Measurements from ENCODE around the gene CFAP99.

Gene CFAP99

DNA sequence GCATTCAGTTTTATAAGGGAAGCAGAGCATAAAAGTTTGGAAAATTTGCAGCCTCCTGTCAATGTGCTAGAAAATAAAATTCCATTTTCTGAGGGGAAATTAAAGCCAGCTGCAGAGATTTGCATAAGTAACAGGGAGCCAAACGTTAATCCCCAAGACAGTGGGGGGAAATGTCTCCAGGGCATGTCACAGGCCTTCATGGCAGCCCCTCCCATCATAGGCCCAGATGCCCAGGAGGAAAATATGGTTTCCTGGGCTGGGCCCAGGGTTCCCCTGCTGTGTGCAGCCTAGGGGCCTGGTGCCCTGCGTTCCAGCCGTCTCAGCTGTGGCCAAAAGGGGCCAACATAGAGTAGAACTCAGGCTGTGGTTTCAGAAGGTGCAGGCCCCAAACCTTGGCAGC, 59.5 kb downstream of the CFAP99 start:
- no peak for DNase-seq

DNA sequence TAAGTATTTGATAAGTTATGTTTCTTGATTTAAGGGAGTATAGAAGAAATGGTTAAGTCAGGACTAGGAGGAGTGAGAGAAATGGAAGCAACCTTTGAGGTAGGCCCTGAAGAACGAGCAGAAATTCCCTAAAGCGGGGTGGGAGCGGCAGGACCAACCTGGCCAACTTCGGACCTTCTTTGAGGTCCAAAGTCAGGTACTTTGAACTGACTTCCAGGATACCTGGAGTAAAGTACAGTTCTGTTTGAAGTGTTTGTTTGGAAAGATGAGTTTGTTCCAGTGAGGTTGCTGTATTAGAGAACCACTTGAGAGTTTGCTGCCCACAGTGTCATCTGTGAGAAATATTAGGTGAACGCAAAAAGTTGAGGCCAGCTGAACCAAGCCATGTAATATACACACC, 61.9 kb downstream of the CFAP99 start:
- DNase-seq: peak; percentile 3

- DNase-seq: no peak
These were observed 63.4 kb downstream of the CFAP99 start for GRCh38 chr4:2482192-2482591.

- no peak for DNase-seq
These were observed 63.9 kb downstream of the CFAP99 start for GRCh38 chr4:2482693-2483092.

DNA sequence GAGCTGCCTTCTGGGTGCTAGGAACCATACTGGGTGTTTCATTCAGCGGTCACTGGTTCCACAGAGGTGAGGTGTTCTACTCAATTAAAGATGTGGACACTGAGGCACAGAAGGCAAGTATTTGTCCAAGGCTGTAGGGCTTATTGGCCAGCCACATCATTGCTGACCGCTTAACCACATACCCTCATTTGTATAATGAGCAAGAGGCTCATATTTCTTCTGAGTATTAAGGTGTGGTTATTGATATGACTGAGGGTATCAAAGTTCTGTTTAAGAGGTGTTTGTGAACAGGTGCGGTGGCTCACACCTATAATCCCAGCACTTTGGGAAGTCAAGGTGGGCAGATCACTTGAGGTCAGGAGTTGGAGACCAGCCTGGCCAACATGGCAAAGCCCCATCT, 64.5 kb downstream of the CFAP99 start:
- no peak for DNase-seq

DNA sequence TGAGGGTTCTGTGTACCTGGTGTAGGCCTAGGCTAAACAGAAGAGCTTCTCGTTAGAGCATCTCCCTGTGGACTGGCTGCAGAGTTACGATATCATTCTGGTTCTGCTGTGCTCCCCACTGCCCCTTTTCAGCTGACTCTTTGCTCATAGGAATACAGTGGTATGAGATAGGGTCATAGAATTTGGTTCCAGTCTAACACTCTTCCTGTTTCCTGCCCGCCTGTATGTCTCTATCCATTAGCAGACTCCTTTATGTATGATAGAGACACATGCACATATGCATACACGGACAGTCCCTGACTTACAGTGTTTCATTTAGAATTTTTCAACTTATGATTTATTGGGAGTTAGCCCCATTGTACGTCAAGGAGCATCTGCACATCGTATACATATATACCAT, 65.4 kb downstream of the CFAP99 start:
- DNase-seq: no peak

DNA sequence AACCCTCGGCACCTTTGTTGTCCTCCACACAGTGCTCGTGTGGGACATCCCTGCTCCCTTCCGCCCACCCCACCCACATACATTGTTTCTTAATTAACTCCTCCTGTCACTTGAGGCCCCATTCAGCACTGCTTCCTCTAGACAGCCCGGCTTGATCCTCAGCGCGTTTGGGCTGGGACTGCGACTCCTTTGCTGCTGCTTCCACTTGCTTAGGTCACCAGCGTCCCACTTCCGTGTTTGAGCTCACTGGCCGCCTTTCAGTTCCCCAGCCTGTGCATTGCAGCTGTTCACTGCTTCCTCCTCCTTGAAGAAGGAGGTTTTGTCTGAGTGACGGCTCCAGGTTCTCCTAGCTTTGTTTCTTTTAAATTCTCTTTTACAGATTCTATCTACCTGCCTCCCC, 66.2 kb downstream of the CFAP99 start:
- peak; percentile 81 for DNase-seq

DNA sequence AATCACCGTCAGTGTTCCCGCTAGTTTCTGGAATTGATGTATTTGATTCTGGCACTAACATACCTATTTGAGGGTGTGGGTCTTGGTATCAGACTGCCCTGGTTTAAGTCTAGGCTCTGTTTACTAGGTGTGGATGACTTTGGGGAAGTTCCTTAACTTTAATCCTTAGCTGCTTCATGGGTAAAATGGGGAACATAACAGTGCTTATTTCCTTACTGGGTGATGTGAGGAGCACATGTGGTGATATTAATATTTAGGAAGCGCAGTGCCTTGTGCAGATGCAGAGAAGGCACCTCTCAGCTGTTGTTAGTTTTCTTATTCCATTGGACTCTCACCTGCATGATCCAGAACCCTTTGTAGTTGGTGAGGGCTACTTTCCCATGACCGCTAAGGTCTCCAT, 67.2 kb downstream of the CFAP99 start:
- DNase-seq: no peak

GRCh38 chr4:2486981-2487380, 68.2 kb downstream of the CFAP99 start:
- no peak for DNase-seq

DNA sequence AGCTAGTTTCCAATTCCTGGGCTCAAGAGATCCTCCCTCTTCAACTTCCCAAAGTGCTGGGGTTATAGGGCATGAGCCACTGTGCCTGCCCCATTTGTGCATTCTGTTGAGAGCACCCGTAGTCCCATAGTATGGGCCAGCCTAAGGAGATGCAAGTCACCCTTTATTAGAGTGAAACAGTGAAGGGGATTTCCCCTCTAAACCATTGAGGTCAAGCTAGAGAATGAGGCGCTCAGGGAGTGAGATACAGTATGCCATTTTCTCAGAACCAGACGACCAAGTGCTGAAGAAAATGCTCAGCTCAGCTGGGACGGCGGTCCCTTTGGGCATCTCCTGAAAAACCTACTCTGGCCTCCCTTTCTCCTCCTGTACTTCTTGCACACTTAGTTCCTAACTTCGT, 68.9 kb downstream of the CFAP99 start:
- no peak for DNase-seq

- DNase-seq: no peak
These were observed 70.5 kb downstream of the CFAP99 start for GRCh38 chr4:2489081-2489805.

GRCh38 chr4:2489841-2490552, 71.2 kb downstream of the CFAP99 start:
- DNase-seq: no peak

- no peak for DNase-seq
These were observed 74.2 kb downstream of the CFAP99 start for GRCh38 chr4:2492970-2493369.

DNA sequence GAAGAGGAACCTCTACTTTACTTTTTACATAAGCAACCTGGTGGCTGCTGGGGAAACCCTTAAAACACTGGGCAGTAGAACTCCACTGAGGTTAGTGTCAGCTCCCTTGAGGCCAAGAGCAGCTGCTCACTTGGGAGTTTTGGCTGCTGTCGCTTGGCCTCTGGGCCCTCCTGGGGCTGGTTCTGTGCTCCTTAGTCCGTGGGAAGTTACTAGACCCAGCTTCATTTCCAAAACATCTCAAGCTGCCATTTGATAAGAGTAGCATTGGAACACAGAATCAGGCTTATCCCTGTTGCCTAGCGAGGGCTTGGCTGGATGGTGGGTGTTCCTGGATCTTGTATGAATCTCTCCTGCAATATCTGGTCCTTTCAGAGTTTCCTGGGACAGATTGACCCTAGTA, 76.2 kb downstream of the CFAP99 start:
- no peak for DNase-seq

DNA sequence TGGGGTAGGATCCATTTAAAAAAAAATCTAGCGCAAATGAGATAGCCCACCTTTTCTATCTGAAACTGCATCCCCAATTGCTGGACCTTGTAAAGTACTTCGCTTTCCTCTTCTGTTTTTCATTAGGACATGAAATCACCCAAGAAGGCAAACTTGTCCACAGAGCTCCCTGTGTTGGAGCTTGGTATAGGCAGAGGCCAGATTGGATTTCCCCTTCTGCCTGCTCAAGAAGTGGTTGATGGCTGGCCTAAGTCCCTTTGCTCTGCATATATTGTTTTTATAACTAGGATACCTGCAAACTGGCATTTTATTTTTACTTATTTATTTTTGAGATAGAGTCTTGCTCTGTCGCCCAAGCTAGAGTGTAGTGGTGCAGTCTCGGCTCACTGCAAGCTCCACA, 78.6 kb downstream of the CFAP99 start:
- no peak for DNase-seq

GRCh38 chr4:2497931-2498330, 79.2 kb downstream of the CFAP99 start:
- DNase-seq: no peak

- DNase-seq: no peak
These were observed 81.8 kb downstream of the CFAP99 start for GRCh38 chr4:2500547-2500946.

DNA sequence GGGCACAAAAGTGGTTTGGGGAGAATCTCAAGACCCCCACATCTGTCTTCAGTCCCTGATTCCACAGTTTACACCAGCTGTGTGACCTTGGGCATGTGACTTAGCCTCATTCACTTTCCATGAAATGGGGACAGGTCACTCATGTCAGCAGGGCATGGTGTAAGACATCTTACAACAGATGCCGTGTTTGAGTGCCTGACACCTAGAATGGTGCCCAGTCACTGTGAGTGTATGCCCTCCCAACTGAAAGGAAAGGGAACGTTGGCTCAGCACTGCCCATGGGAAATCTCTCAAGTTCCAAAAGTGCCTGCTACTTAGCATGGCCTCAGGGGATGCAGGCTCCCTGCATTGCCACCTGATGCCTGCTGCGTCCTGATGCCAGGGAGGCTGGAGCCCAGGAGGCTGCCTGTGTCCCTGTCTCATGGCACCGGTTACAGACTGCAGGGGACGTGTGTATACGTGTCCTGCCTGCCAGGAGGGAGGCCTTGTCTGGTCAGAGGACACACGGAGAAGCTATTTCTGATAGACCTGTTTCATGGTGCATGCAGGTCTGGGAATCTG, 82.4 kb downstream of the CFAP99 start:
- no peak for DNase-seq

GRCh38 chr4:2503809-2504208, 85.1 kb downstream of the CFAP99 start:
- no peak for DNase-seq

DNA sequence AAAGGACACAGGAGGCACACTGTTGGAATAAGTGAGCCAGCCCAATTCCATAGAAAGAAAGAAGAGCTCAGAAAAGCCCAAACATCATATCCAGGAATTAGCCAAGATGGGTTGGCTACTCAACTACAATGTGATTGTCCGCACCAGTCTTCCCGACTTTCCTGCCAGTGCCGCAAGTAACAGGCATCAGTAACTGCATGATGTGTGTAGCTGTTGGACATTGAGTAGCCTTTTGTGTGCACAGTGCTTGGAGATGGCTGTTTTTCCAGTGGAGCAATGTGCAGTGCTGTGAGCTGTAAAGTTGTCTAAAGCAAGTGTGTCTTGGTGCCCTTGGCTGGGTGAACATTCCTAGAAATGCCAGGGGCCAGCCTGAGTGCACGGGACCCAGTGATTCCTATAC, 88.5 kb downstream of the CFAP99 start:
- DNase-seq: no peak

- no peak for DNase-seq
These were observed 89.1 kb downstream of the CFAP99 start for GRCh38 chr4:2507855-2508254.

DNA sequence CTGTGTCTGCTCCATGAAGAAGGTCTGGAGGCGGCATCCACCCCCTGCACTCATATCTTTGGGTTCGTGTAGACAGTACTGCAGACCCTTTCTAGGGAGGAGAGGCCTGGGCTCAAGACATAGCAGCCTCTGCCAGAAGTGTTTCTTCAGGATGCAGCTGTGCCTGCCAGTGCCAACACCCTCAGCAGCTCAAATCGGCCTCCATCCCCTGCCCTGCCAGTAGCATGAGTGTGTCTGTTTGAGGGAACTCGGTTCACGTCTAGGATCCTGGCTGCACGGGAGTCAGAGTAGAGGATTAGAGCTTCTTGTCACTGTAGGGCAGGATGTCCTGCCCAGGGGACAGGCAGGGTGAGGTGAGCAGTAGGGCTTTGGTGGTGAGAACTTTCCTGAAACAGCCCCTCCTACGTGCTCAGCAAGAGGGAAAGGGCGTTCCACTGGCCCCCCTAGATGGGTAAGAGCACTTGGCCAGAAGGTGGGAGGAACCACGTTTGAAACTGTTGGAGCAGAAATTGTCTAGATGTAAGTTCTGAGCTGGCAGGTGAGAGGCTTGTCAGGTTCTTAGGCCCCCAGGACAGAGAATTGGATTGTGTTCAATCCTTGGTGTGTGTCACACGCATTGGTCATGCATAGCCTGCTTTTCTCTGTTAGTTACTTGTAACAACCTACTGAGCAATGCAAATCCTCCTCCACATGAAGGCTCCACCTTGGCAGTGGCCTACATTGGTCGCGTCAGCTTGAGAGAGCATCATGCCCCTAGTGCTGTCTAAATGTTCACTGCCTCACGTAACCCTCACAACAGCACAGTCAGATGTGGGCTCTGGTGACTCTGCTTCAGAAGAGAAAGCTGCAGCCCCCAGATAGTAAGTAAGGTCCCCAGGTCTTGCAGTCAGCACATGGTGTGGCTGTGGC, 91.8 kb downstream of the CFAP99 start:
- no peak for DNase-seq

GRCh38 chr4:2511645-2512131, 92.9 kb downstream of the CFAP99 start:
- DNase-seq: no peak
